Thyroid gland (tissue), 4 donors: ENCODE data around the gene CYFIP2.

Source experiments
- POLR2A ChIP-seq, 2 donors: fragments of 450-650 bp; IDR thresholded peaks; one replicate each; pipeline ENCODE4 v1.6.1; 2017; ENCODE audit warnings: antibody characterized with exemption in 2 of 2, mild to moderate bottlenecking in 2 of 2, moderate library complexity in 1 of 2
- TF ChIP-seq, protein P1 (sequence below), 6 experiments: fragments of 200-600 bp in 3 of 6; fragments of 450-650 bp in 3 of 6; sonication (generic) in 3 of 6; IDR thresholded peaks; one replicate each; pipeline ENCODE4 v1.5.1; 2016 to 2019; ENCODE audit warnings: antibody characterized with exemption in 6 of 6, mild to moderate bottlenecking in 2 of 6, inconsistent platforms in 1 of 6, moderate library complexity in 1 of 6

GRCh38 chr5:157241483-157241882 is 24.4 kb upstream of the CYFIP2 start:
- TF ChIP-seq, protein P1, sequence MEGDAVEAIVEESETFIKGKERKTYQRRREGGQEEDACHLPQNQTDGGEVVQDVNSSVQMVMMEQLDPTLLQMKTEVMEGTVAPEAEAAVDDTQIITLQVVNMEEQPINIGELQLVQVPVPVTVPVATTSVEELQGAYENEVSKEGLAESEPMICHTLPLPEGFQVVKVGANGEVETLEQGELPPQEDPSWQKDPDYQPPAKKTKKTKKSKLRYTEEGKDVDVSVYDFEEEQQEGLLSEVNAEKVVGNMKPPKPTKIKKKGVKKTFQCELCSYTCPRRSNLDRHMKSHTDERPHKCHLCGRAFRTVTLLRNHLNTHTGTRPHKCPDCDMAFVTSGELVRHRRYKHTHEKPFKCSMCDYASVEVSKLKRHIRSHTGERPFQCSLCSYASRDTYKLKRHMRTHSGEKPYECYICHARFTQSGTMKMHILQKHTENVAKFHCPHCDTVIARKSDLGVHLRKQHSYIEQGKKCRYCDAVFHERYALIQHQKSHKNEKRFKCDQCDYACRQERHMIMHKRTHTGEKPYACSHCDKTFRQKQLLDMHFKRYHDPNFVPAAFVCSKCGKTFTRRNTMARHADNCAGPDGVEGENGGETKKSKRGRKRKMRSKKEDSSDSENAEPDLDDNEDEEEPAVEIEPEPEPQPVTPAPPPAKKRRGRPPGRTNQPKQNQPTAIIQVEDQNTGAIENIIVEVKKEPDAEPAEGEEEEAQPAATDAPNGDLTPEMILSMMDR (IDR thresholded peaks at IDR 0.05): no peak
- TF ChIP-seq POLR2A (IDR thresholded peaks at IDR 0.05): no peak
